T-helper 17 cell (primary cell): ENCODE data around the gene PDE6G. TPM values are rescaled to one million over a fixed set of nuclear protein-coding genes. Genes with fewer than 3 reads are reported as not detected.
A peak's percentile ranks its signal among the peaks of the same experiment; 100 is the strongest.

Source experiments
- ATAC-seq: fragments of 150-1000 bp; cut with Tn5 transposase; 2 replicates; pipeline ENCODE4 v1.10.0; 2021; ENCODE audit warnings: mild to moderate bottlenecking, moderate library complexity
- DNase-seq, 3 donors: peaks; one replicate each; pipeline versions ENCODE4 v3.0.0 to v3.0.0-alpha.2; 2020 to 2021
- H3K9me3 ChIP-seq: one replicate; pipeline ENCODE4 v1.7.0; 2013; ENCODE audit warnings: low read length, mild to moderate bottlenecking; ENCODE audit not compliant: control insufficient read depth, poor library complexity, severe bottlenecking
- H3K27ac Mint-ChIP-seq: one replicate; pipeline ENCODE4 v1.8.0; 2022; ENCODE audit warnings: mild to moderate bottlenecking, moderate library complexity, mixed read lengths
- H3K27me3 Mint-ChIP-seq: one replicate; pipeline ENCODE4 v1.8.0; 2022; ENCODE audit warnings: mixed read lengths
- H3K36me3 Mint-ChIP-seq: one replicate; pipeline ENCODE4 v1.8.0; 2022; ENCODE audit warnings: low read depth, mixed read lengths
- H3K4me1 Mint-ChIP-seq: one replicate; pipeline ENCODE4 v1.8.0; 2022; ENCODE audit warnings: mild to moderate bottlenecking, mixed read lengths
- H3K4me3 Mint-ChIP-seq: one replicate; pipeline ENCODE4 v1.8.0; 2022; ENCODE audit warnings: mild to moderate bottlenecking, moderate library complexity, mixed read lengths
- total RNA-seq, 4 donors: library from RNA in 2 of 4; stranded (reverse) in 2 of 4; gene quantifications; one replicate each; pipeline ENCODE4 v1.2.3 and lab custom pipeline; 2022 to 2026

PDE6G gene
- total RNA-seq, 2 donors from 2014 or later = 0.50 to 2.2 TPM

DNA sequence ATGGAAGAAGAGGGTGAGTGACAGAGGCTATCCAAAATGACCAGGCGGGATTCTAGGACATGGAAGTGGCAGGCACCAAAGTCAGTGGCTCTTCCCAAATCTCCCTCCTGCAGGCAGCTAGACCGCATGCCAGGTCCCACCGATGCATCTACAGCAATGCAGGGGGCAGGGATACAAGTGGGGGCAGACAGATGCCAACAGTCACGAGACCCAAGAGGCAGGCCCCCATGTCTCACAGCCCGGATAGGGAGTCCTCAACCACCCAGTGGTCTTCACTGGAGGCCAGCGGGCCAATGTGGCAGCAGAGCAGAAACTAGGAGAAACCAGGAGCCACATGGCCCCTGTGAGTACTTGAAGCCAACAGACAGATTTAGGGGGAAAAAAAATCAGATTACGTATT lies 39.5 kb downstream of the PDE6G start:
- H3K36me3 Mint-ChIP-seq = no peaks in the 10 kb centered on the region

DNA sequence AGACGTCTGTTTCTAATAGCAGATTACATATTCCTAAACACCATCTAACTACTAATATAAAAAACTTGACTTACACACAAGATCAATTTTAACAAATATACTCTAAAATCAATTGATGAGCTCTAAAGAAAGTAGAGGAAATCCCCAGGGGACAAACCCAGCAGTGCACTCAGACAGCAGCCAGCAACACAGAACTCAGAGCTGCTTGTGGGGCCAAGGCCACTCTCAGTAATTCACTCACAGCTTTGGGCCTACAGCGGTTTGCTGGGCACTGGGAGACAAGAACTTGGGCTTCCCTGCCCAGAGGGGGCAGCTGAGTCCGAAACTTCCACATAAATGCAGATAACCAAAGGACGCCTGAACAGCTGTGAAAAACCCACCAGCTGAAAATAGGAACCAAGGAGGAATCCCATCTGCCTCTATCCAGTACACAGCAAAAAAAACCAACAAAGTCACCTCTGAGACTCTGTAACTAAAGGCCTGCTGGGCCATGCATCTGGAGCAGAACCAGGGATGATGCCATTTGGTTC lies 40.9 kb downstream of the PDE6G start:
- DNase-seq (no peak), ATAC-seq (peak; percentile 53)
- Mint-ChIP-seq H3K27ac (peak overlapping the region; percentile 95), H3K36me3 (no peaks in the 10 kb centered on the region), H3K4me3 (no peak overlapping the region), H3K4me1 (peaks cover 21% of the 10 kb centered on the region), H3K27me3 (no peaks in the 10 kb centered on the region)
- no peaks in the 10 kb centered on the region for H3K9me3 ChIP-seq

More for the DNA sequence above, 39.5 kb downstream of the PDE6G start:
- Mint-ChIP-seq H3K27ac (peak overlapping the region; percentile 27), H3K27me3 (no peaks in the 10 kb centered on the region), H3K4me3 (no peak overlapping the region), H3K4me1 (peaks cover 22% of the 10 kb centered on the region)
- ATAC-seq (no peak), DNase-seq (no peak)
- H3K9me3 ChIP-seq = no peaks in the 10 kb centered on the region

DNA sequence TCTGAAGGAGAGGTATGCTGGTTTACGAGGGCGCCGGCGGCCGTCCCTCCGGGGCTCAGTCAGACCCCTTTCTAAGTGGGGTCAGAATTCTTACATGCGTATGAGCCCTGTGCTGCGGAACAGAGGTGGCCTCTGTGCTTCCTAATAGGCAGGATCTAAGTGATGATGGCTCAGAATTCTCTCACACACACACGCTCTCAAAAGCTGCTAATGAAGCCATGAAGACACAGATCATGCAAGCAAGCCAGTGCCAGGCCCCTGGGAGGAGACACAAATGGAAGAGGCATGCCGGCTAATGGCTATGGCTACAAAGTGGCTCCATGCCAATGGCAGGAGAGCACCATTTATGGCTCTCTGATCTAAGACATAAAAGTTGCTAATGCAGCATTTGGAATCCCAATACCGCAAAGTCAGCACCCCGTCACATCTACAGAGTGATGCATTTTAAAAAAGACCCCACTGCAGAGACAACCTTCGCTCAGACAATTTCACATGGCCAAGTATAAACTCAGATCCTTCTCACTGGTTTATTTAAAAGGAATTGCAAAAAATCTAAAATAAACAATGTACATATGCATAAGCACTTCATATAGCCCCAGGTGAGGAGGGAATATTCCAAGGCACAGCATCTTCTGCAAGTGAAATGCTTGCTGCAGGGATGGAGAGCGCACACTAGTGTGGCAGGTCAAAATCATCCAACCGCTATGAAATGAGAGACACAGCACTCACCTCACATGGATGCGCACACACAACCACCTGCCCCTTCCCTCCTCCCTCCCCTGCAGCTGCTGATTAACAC lies 44.0 kb downstream of the PDE6G start:
- no peaks in the 10 kb centered on the region for H3K9me3 ChIP-seq
- Mint-ChIP-seq H3K4me3 (no peak overlapping the region), H3K4me1 (peaks cover 21% of the 10 kb centered on the region), H3K27me3 (no peaks in the 10 kb centered on the region), H3K27ac (no peak overlapping the region), H3K36me3 (no peaks in the 10 kb centered on the region)
- DNase-seq (no peak), ATAC-seq (no peak)

- no peak overlapping the region for H3K27ac Mint-ChIP-seq
- H3K36me3 Mint-ChIP-seq = no peaks in the 10 kb centered on the region
- H3K27me3 Mint-ChIP-seq = no peaks in the 10 kb centered on the region
- DNase-seq (no peak), ATAC-seq (no peak)
- H3K4me3 Mint-ChIP-seq = no peak overlapping the region
- H3K4me1 Mint-ChIP-seq = peaks cover 12% of the 10 kb centered on the region
- H3K9me3 ChIP-seq = no peaks in the 10 kb centered on the region
These were observed 46.6 kb downstream of the PDE6G start for GRCh38 chr17:81609541-81610311.

DNA sequence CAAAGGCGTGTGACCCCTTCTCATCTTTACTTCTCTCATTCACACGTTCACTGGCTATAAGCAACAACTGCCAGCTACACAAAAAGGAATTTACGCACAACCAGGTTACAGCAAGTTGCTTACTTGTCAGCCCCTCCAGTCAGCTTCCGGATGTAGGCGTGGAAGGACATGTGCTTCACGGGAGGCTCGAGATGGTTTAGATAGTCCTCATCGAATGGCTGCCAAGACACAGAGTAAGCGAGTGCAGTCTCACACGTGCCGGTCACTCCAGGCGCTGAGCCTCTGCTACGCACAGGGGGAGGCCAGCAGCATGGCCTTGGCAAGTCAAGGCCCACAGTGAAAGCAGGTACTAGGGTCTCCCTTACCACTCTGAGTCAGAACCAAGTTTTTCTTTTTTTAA lies 47.7 kb downstream of the PDE6G start:
- ATAC-seq (no peak), DNase-seq (no peak)
- no peaks in the 10 kb centered on the region for H3K9me3 ChIP-seq
- Mint-ChIP-seq H3K4me3 (no peak overlapping the region), H3K4me1 (peaks cover 4% of the 10 kb centered on the region), H3K36me3 (peaks cover 3% of the 10 kb centered on the region), H3K27me3 (no peaks in the 10 kb centered on the region), H3K27ac (no peak overlapping the region)

GRCh38 chr17:81608082-81608481 lies 48.3 kb downstream of the PDE6G start:
- peaks cover 2% of the 10 kb centered on the region for H3K4me1 Mint-ChIP-seq
- H3K9me3 ChIP-seq = no peaks in the 10 kb centered on the region
- no peak overlapping the region for H3K27ac Mint-ChIP-seq
- H3K4me3 Mint-ChIP-seq = no peak overlapping the region
- ATAC-seq = no peak
- peaks cover 3% of the 10 kb centered on the region for H3K36me3 Mint-ChIP-seq
- no peaks in the 10 kb centered on the region for H3K27me3 Mint-ChIP-seq
- no peak for DNase-seq

DNA sequence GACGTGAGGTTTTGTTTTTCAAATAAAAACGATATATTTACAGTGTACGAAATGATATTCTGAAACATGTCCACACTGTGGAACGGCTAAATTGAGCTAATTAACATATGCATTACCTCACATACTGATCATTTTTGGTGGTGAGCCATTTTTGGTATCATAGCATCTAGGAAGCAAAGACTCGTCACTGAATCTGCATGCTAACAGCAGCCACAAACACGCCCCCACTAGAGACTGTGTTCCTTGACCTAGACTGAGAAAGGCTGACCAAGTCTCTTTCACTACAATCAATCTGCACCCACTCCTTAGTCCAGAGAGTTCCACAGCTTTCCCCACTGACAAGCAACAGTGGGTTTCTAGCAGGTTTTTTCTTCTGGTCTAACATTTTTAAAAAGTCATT lies 48.9 kb downstream of the PDE6G start:
- DNase-seq = no peak
- no peaks in the 10 kb centered on the region for H3K9me3 ChIP-seq
- Mint-ChIP-seq H3K36me3 (peaks cover 3% of the 10 kb centered on the region), H3K27ac (no peak overlapping the region), H3K27me3 (no peaks in the 10 kb centered on the region), H3K4me3 (no peak overlapping the region), H3K4me1 (peaks cover 2% of the 10 kb centered on the region)
- no peak for ATAC-seq

- H3K4me1 Mint-ChIP-seq = peaks cover 6% of the 10 kb centered on the region
- H3K9me3 ChIP-seq = no peaks in the 10 kb centered on the region
- no peak overlapping the region for H3K27ac Mint-ChIP-seq
- ATAC-seq (no peak), DNase-seq (no peak)
- H3K36me3 Mint-ChIP-seq = peaks cover 3% of the 10 kb centered on the region
- no peaks in the 10 kb centered on the region for H3K27me3 Mint-ChIP-seq
- no peak overlapping the region for H3K4me3 Mint-ChIP-seq
These were observed 52.3 kb downstream of the PDE6G start for GRCh38 chr17:81603846-81604610.

- no peak overlapping the region for H3K4me3 Mint-ChIP-seq
- peak overlapping the region; percentile 65 for H3K27ac Mint-ChIP-seq
- H3K36me3 Mint-ChIP-seq = peaks cover 3% of the 10 kb centered on the region
- H3K27me3 Mint-ChIP-seq = no peaks in the 10 kb centered on the region
- DNase-seq (peak in 1 of 3 donors; percentile 20), ATAC-seq (peak; percentile 93)
- H3K4me1 Mint-ChIP-seq = peaks cover 12% of the 10 kb centered on the region
- no peaks in the 10 kb centered on the region for H3K9me3 ChIP-seq
These were observed 54.7 kb downstream of the PDE6G start for GRCh38 chr17:81601525-81602120.

Other genes starting within 250 kb of the PDE6G start
- 1,000 to 10,000 TPM; 1,202 to 1,502 TPM for gene ACTG1, start 143.7 kb downstream of the PDE6G start, total RNA-seq
- under 1 TPM; 0.65 to 0.72 TPM for gene FSCN2, start 128.2 kb downstream of the PDE6G start, total RNA-seq
- 10 to 100 TPM; 25.2 to 30.6 TPM for gene FAAP100, start 104.2 kb downstream of the PDE6G start, total RNA-seq
- 10 to 100 TPM; 76.0 to 84.1 TPM for gene NPLOC4, start 19.4 kb downstream of the PDE6G start, total RNA-seq
- under 1 TPM in 1 of 2 donors, not detected in 1; 0.15 TPM for gene TSPAN10, start 19.3 kb downstream of the PDE6G start, total RNA-seq
- gene OXLD1, start 10.1 kb upstream of the PDE6G start, total RNA-seq = 10 to 100 TPM; 32.8 to 34.4 TPM
- 10 to 100 TPM; 15.0 to 18.4 TPM for gene CCDC137, start 10.2 kb upstream of the PDE6G start, total RNA-seq
- 10 to 100 TPM; 10.5 to 34.0 TPM for gene ARL16, start 27.3 kb upstream of the PDE6G start, total RNA-seq
- gene HGS, start 27.5 kb upstream of the PDE6G start, total RNA-seq = 100 to 1,000 TPM; 111 to 121 TPM
- 10 to 100 TPM; 21.4 to 21.8 TPM for gene MRPL12, start 46.8 kb upstream of the PDE6G start, total RNA-seq
- 1 to 10 TPM; 3.4 TPM for gene SLC25A10, start 55.7 kb upstream of the PDE6G start, total RNA-seq
- not detected for gene GCGR, start 147.6 kb upstream of the PDE6G start, total RNA-seq
- 10 to 100 TPM; 50.3 to 51.9 TPM for gene MCRIP1, start 176.7 kb upstream of the PDE6G start, total RNA-seq
- gene PPP1R27, start 178.5 kb upstream of the PDE6G start, total RNA-seq = not detected
- gene P4HB, start 204.0 kb upstream of the PDE6G start, total RNA-seq = 100 to 1,000 TPM; 281 to 320 TPM
- gene ARHGDIA, start 214.8 kb upstream of the PDE6G start, total RNA-seq = 100 to 1,000 TPM; 564 to 643 TPM
- gene ALYREF, start 235.0 kb upstream of the PDE6G start, total RNA-seq = 10 to 100 TPM; 79.9 to 88.8 TPM
- 10 to 100 TPM; 32.8 to 36.2 TPM for gene ANAPC11, start 235.2 kb upstream of the PDE6G start, total RNA-seq
- not detected for gene NPB, start 245.7 kb upstream of the PDE6G start, total RNA-seq